Esophagus squamous epithelium (tissue), 4 donors: ENCODE results near the gene OR7C1.

ENCODE experiments used
- CTCF ChIP-seq, 6 experiments: fragments of 450-650 bp in 4 of 6; fragments of 200-600 bp in 2 of 6; sonication (generic) in 2 of 6; IDR thresholded peaks; one replicate each; pipeline ENCODE4 v1.5.1; 2016 to 2019; ENCODE audit warnings: antibody characterized with exemption in 6 of 6, mild to moderate bottlenecking in 4 of 6, moderate library complexity in 4 of 6
- POLR2A ChIP-seq, 4 donors: fragments of 450-650 bp; IDR thresholded peaks; one replicate each; pipeline ENCODE4 v1.6.1; 2017; ENCODE audit warnings: antibody characterized with exemption in 4 of 4, mild to moderate bottlenecking in 4 of 4, moderate library complexity in 3 of 4

GRCh38 chr19:14795078-14795721 is 39.8 kb downstream of the OR7C1 start:
- no peak for TF ChIP-seq CTCF (IDR thresholded peaks at IDR 0.05)
- TF ChIP-seq POLR2A (IDR thresholded peaks at IDR 0.05): no peak
